Keratinocyte (primary cell): ENCODE measurements around the gene PIGZ.

Experiments
- EZH2 ChIP-seq: IDR thresholded peaks from one replicate; pipeline ENCODE4 v1.6.1; 2012; ENCODE audit warnings: inconsistent platforms, mild to moderate bottlenecking, low read length, moderate library complexity
- TF ChIP-seq, protein P1 (sequence below), 3 experiments: IDR thresholded peaks in 1 of 3; conservative IDR thresholded peaks in 1 of 3; optimal IDR thresholded peaks in 1 of 3; 2 replicates in 2 of 3; 3 replicates in 1 of 3; pipeline versions ENCODE3 to v1.5.1; 2011; ENCODE audit warnings: low read length in 3 of 3, mild to moderate bottlenecking in 3 of 3, moderate library complexity in 2 of 3, control low read depth in 1 of 3, inconsistent platforms in 1 of 3; ENCODE audit not compliant: insufficient read depth in 2 of 3; ENCODE audit errors: extremely low read depth in 1 of 3

DNA sequence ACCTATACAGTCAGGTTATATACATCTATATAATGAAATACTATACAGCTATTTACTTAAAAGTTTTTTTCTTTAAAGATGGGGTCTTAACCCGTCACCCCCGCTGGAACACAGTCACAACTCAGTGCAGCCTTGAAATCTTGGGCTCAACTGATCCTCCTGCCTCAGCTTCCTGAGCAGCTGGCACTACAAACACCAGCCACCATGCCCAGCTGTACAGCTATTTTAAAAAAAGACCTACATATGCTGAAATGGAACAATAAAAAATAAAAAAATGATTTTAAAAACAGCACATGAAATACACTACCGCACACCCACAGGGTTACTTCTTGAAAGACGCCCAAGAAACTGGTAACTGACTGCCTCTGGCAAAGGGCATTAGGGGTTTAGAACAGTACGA, 30.1 kb downstream of the PIGZ start:
- TF ChIP-seq, protein P1, sequence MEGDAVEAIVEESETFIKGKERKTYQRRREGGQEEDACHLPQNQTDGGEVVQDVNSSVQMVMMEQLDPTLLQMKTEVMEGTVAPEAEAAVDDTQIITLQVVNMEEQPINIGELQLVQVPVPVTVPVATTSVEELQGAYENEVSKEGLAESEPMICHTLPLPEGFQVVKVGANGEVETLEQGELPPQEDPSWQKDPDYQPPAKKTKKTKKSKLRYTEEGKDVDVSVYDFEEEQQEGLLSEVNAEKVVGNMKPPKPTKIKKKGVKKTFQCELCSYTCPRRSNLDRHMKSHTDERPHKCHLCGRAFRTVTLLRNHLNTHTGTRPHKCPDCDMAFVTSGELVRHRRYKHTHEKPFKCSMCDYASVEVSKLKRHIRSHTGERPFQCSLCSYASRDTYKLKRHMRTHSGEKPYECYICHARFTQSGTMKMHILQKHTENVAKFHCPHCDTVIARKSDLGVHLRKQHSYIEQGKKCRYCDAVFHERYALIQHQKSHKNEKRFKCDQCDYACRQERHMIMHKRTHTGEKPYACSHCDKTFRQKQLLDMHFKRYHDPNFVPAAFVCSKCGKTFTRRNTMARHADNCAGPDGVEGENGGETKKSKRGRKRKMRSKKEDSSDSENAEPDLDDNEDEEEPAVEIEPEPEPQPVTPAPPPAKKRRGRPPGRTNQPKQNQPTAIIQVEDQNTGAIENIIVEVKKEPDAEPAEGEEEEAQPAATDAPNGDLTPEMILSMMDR (optimal IDR thresholded peaks at IDR 0.05 in 1 of 3, IDR thresholded peaks at IDR 0.05 in 1 of 3, conservative IDR thresholded peaks at IDR 0.05 in 1 of 3; ENCODE audit: extremely low read depth in 1 of 3, insufficient read depth in 2 of 3, low read length in 3 of 3) = no peak
- TF ChIP-seq EZH2 = no peak
